Prostate gland (tissue), 2 donors: ENCODE data around the gene CACNA1I.

Experiments
- POLR2A ChIP-seq: fragments of 450-650 bp; IDR thresholded peaks from one replicate; pipeline ENCODE4 v1.6.1; 2016; ENCODE audit warnings: antibody characterized with exemption, mild to moderate bottlenecking
- POLR2AphosphoS5 ChIP-seq: sonication (generic); formaldehyde crosslinking; IDR thresholded peaks from one replicate; pipeline ENCODE4 v1.6.1; 2017; ENCODE audit warnings: antibody characterized with exemption
- TF ChIP-seq, protein P1 (sequence below), 4 experiments: fragments of 200-600 bp in 2 of 4; fragments of 450-650 bp in 2 of 4; sonication (generic) in 2 of 4; IDR thresholded peaks; 1 replicate in 3 of 4; 2 replicates in 1 of 4; pipeline ENCODE4 v1.5.1; 2016 to 2019; ENCODE audit warnings: antibody characterized with exemption in 4 of 4, mild to moderate bottlenecking in 2 of 4, moderate library complexity in 2 of 4

DNA sequence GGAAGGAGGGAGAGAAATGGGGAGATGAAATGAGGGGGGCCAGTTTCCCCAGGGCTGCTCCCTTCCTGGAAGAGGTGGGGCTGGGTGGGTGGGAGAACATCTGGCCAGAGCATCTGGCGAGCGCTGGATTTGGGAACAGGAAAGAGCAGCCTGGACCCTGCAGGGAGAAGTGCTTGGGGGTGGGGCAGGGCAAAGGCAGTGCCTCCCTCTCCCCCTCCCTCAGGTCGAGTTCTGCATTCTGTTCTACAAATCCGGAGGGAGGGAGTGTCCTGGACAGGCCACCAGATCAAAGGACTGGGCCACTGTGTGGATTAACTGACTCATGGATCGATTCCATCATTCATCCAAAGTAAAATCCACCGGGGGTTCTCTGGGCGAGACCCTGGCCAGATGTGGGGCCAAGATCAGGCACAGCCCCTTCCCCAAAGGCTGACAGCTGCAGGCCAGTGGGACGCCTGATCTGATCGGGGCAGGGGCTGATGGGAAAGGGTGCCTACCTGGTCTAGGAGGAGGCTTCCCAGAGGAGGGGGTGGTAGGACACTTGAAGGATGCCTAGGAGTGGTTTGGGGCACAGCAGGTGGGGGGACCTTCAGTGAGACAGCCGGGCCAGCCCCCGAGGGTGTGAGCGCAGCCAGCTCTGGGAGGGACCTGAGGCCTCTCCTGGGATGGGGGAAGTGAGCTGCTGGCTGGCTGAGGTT, 57.5 kb downstream of the CACNA1I start:
- TF ChIP-seq, protein P1, sequence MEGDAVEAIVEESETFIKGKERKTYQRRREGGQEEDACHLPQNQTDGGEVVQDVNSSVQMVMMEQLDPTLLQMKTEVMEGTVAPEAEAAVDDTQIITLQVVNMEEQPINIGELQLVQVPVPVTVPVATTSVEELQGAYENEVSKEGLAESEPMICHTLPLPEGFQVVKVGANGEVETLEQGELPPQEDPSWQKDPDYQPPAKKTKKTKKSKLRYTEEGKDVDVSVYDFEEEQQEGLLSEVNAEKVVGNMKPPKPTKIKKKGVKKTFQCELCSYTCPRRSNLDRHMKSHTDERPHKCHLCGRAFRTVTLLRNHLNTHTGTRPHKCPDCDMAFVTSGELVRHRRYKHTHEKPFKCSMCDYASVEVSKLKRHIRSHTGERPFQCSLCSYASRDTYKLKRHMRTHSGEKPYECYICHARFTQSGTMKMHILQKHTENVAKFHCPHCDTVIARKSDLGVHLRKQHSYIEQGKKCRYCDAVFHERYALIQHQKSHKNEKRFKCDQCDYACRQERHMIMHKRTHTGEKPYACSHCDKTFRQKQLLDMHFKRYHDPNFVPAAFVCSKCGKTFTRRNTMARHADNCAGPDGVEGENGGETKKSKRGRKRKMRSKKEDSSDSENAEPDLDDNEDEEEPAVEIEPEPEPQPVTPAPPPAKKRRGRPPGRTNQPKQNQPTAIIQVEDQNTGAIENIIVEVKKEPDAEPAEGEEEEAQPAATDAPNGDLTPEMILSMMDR (IDR thresholded peaks at IDR 0.05), result no peak
- TF ChIP-seq POLR2A (no peak), POLR2AphosphoS5 (no peak)
